Endodermal cell (in vitro differentiated cells): ENCODE data around the gene PSMD5. TPM values are rescaled to one million over a fixed set of nuclear protein-coding genes. Genes with fewer than 3 reads are reported as not detected.

Experiments
- DNase-seq: peaks from one replicate; pipeline ENCODE4 v3.0.0-alpha.2; 2017
- H3K27ac ChIP-seq: 2 replicates; pipeline ENCODE4 v1.5.1; 2013; ENCODE audit warnings: mild to moderate bottlenecking, low read depth, low read length, moderate library complexity
- H3K27me3 ChIP-seq: 2 replicates; pipeline ENCODE4 v1.6.1; 2013; ENCODE audit warnings: mild to moderate bottlenecking, low read length, moderate library complexity; ENCODE audit not compliant: insufficient read depth, control insufficient read depth, poor library complexity, severe bottlenecking
- H3K36me3 ChIP-seq: 2 replicates; pipeline ENCODE4 v1.7.0; 2013; ENCODE audit warnings: mild to moderate bottlenecking, low read length, moderate library complexity; ENCODE audit not compliant: control insufficient read depth, insufficient read depth
- H3K4me1 ChIP-seq: one replicate; pipeline ENCODE4 v1.7.0; 2013; ENCODE audit warnings: low read length; ENCODE audit not compliant: control insufficient read depth, insufficient read depth
- H3K4me3 ChIP-seq: 2 replicates; pipeline ENCODE4 v1.5.1; 2013; ENCODE audit warnings: mild to moderate bottlenecking, low read length, moderate library complexity
- H3K9ac ChIP-seq: 2 replicates; pipeline ENCODE4 v1.6.1; 2013; ENCODE audit warnings: mild to moderate bottlenecking, low read length, moderate library complexity; ENCODE audit not compliant: poor library complexity, severe bottlenecking; ENCODE audit errors: extremely low read depth
- H3K9me3 ChIP-seq: 2 replicates; pipeline ENCODE4 v1.6.1; 2013; ENCODE audit warnings: mild to moderate bottlenecking, low read length, moderate library complexity; ENCODE audit not compliant: control insufficient read depth
- H3K27ac Mint-ChIP-seq: 2 replicates; pipeline ENCODE4 v1.8.0; 2020; ENCODE audit warnings: mixed read lengths
- H3K27me3 Mint-ChIP-seq: 2 replicates; pipeline ENCODE4 v1.8.0; 2021; ENCODE audit warnings: mild to moderate bottlenecking, mixed read lengths; ENCODE audit not compliant: insufficient read depth
- H3K36me3 Mint-ChIP-seq: 2 replicates; pipeline ENCODE4 v1.8.0; 2020; ENCODE audit warnings: low read depth, mixed read lengths
- H3K4me1 Mint-ChIP-seq: 2 replicates; pipeline ENCODE4 v1.8.0; 2020; ENCODE audit warnings: mixed read lengths
- H3K4me3 Mint-ChIP-seq: 2 replicates; pipeline ENCODE4 v1.8.0; 2020; ENCODE audit warnings: mild to moderate bottlenecking, moderate library complexity, mixed read lengths
- H3K9me3 Mint-ChIP-seq: 2 replicates; pipeline ENCODE4 v1.8.0; 2020; ENCODE audit warnings: mild to moderate bottlenecking, mixed read lengths
- WGBS, 2 experiments: methylation state at CpG; one replicate each; pipeline versions ENCODE4 v1.1.5 to v1.1.7; 2013; ENCODE audit warnings: missing lambda C conversion rate in 2 of 2, mixed read lengths in 1 of 2; ENCODE audit not compliant: insufficient coverage in 1 of 2, insufficient read length in 1 of 2; 5-methylcytosine and 5-hydroxymethylcytosine counted together
- total RNA-seq, 2 donors: library from RNA; stranded (reverse); fragmentation: NEBNext Ultra II Directional in 1 of 2; extraction: Animal tissue kit (Norgen Biotek cat#: 25700) in 1 of 2; gene quantifications; 2 replicates in 1 of 2; 3 replicates in 1 of 2; pipeline ENCODE4 v1.2.1, GENCODE V29; 2021
- TF ChIP-seq, protein P1 (sequence below): fragments of 200-600 bp; sonication (generic); conservative IDR thresholded peaks from 2 replicates; pipeline ENCODE4 v1.5.0; 2021; ENCODE audit warnings: antibody characterized with exemption, mild to moderate bottlenecking

Gene PSMD5
- total RNA-seq, 2 donors from 2014 or later, result 21.8 to 52.7 TPM

DNA sequence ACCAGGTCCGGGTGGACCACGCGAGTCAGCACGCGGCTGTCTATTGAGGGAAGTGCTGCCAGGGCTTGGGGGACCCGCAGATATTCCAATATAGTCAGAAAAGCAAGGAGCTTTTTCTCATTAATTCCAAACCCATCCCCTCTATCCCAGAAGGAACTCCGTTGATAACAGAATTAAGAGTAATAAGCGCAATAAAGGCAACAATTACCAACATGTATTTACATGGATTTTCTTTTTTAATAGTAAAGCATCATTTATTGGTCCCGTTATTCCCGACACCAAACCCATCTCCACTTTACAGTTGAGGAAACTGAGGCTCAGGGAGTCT, 26.6 kb upstream of the PSMD5 start:
- Histone ChIP-seq H3K4me3 (peak overlapping the region; percentile 73), H3K27me3 (no peaks in the 10 kb centered on the region), H3K9me3 (no peaks in the 10 kb centered on the region), H3K36me3 (peaks cover 10% of the 10 kb centered on the region), H3K27ac (no peak overlapping the region), H3K4me1 (peaks cover 8% of the 10 kb centered on the region), H3K9ac (no peak overlapping the region)
- Mint-ChIP-seq H3K4me3 (peak overlapping the region; percentile 72), H3K4me1 (peaks cover 16% of the 10 kb centered on the region), H3K9me3 (no peaks in the 10 kb centered on the region), H3K27me3 (no peaks in the 10 kb centered on the region), H3K36me3 (peaks cover 5% of the 10 kb centered on the region), H3K27ac (peak overlapping the region; percentile 83)
- TF ChIP-seq, protein P1, sequence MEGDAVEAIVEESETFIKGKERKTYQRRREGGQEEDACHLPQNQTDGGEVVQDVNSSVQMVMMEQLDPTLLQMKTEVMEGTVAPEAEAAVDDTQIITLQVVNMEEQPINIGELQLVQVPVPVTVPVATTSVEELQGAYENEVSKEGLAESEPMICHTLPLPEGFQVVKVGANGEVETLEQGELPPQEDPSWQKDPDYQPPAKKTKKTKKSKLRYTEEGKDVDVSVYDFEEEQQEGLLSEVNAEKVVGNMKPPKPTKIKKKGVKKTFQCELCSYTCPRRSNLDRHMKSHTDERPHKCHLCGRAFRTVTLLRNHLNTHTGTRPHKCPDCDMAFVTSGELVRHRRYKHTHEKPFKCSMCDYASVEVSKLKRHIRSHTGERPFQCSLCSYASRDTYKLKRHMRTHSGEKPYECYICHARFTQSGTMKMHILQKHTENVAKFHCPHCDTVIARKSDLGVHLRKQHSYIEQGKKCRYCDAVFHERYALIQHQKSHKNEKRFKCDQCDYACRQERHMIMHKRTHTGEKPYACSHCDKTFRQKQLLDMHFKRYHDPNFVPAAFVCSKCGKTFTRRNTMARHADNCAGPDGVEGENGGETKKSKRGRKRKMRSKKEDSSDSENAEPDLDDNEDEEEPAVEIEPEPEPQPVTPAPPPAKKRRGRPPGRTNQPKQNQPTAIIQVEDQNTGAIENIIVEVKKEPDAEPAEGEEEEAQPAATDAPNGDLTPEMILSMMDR, result no peak
- DNase-seq, result no peak
- 48 to 53% methylated on average over 8 to 10 of the region's 10 CpGs for WGBS, 2 experiments

DNA sequence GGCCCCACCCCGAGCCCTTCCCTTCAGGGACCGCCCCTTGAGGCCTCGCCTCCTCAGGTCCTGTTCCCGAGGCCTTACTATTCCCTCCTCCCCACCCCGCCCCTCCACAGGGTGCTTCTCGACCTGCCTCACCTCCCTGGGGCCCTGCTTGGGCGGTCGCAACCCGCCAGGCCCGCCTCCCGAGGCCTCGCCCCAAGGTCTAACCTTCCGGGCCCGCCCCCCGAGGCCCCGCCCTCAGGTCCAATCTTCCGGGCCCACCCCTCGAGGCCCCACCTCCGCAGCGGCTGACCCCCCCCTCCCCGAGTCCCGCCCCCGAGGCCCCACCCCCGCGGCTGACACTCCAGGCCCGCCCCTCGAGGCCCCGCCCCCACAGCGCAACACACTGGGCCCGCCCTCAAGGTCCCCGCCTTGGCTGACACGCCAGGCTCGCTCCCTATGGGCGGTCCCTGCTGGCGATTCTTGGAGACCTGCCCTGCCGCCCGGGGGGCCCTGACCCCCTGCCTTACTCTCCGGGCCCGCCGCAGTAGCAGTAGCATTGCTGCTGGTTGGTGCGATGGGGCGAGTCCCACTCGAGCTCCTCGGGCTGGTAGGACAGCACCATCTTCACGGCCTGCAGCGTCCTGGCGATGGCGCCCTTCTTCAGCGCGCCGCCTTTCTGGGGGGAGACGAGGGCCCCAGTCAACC, 26.1 kb upstream of the PSMD5 start:
- peak overlapping the region; percentile 83 for H3K27ac Mint-ChIP-seq
- no peaks in the 10 kb centered on the region for H3K27me3 Mint-ChIP-seq
- H3K4me3 Mint-ChIP-seq, result peak overlapping the region; percentile 72
- peaks cover 12% of the 10 kb centered on the region for H3K4me1 Mint-ChIP-seq
- Histone ChIP-seq H3K9me3 (no peaks in the 10 kb centered on the region), H3K4me3 (peak overlapping the region; percentile 73), H3K9ac (no peak overlapping the region), H3K4me1 (peaks cover 8% of the 10 kb centered on the region), H3K27ac (no peak overlapping the region), H3K36me3 (peaks cover 5% of the 10 kb centered on the region), H3K27me3 (no peaks in the 10 kb centered on the region)
- no peaks in the 10 kb centered on the region for H3K9me3 Mint-ChIP-seq
- peaks cover 5% of the 10 kb centered on the region for H3K36me3 Mint-ChIP-seq
- 10 to 58% methylated on average over 8 to 52 of the region's 52 CpGs for WGBS, 2 experiments
- DNase-seq, result peak; percentile 100
- TF ChIP-seq, protein P1, result peak; percentile 64

DNA sequence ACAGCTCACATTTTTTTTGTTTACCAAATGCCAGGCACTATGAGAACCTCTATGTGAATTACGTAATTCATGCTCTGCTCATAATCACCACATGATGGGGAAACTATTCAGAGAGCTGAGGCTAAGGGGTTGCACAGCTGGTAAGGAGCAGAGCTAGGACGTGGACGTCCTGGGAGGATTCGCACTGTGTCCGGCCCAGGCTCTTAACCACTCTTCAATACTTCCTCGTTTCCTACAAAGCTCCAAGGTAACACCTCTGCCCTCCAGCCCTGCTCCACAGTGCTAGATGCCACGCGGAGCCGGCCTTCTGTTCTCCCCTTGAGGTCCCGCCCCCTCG, 25.6 kb upstream of the PSMD5 start:
- Mint-ChIP-seq H3K4me3 (peak overlapping the region; percentile 72), H3K27ac (no peak overlapping the region), H3K27me3 (no peaks in the 10 kb centered on the region), H3K4me1 (peaks cover 7% of the 10 kb centered on the region), H3K9me3 (no peaks in the 10 kb centered on the region), H3K36me3 (peaks cover 5% of the 10 kb centered on the region)
- DNase-seq, result no peak
- TF ChIP-seq, protein P1, result no peak
- no peaks in the 10 kb centered on the region for H3K9me3 ChIP-seq
- H3K9ac ChIP-seq, result no peak overlapping the region
- peaks cover 4% of the 10 kb centered on the region for H3K4me1 ChIP-seq
- H3K36me3 ChIP-seq, result peaks cover 4% of the 10 kb centered on the region
- H3K27ac ChIP-seq, result no peak overlapping the region
- 36 to 50% methylated on average over 9 to 11 of the region's 11 CpGs for WGBS, 2 experiments
- H3K27me3 ChIP-seq, result no peaks in the 10 kb centered on the region
- peak overlapping the region; percentile 67 for H3K4me3 ChIP-seq
